ENCODE data around the gene CACNA2D3.

CACNA2D3 gene

DNA sequence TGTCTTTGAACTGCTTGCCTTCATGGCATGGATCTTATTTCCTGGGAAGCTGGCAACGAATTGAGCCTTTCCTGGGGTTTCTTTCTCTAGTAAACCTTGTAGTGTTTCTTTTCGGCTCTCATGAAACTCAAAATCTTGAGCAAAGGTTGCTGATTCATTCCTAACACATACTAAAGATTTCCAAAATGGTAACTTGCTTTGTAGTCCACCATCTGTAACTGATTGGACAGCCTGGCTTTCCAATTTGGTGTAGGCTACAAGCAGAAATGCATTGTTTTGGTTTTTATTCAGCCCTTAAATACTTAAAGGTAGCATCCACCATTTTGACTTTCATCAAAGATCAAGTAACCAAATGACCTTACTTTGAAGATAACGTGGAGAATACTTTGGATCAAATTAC is 767.4 kb downstream of the CACNA2D3 start:
- no peak for DNase-seq (ENCODE audit: extremely low read depth in 1 of 2, low read depth in 1 of 2)

DNA sequence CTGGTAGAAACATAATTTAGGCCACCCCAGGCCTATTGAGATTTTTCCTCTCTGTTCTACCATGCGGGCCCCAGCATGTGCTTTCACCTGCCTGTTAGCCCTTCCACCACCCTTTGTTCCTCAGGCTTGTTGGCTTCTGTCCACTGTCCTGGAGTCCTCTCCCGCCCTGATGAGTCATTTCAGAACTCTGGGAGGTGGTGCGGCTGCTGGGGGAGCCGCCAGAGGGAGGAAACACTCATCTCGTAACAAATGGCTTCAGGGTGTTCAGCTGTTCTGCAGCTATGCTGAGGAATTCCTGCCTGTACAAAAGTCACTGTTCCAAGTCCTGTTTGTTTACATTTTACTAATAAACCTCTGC is 769.2 kb downstream of the CACNA2D3 start:
- no peak for DNase-seq (ENCODE audit: extremely low read depth in 1 of 2, low read depth in 1 of 2)

DNA sequence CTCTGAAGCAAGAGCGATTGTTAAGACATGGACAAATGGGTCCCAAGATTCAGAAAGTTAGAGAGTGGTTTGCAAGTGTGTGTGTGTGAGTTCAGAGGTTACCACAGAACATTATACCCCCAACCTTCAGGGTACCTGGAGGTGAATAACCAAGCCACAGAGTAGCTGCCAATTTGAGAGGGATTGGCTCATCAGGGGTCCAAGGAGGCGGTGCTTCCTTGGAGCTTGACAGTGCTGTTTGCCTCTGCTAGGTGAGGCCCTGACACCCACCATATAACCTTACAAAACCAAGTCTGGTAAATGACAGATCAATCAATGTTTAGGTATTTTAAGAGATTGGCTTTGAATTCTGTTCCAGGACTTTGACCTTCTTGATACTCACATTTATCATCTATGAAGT is 769.8 kb downstream of the CACNA2D3 start:
- DNase-seq (ENCODE audit: extremely low read depth in 1 of 2, low read depth in 1 of 2) = no peak

GRCh38 chr3:54895613-54896012 is 773.3 kb downstream of the CACNA2D3 start:
- no peak for DNase-seq (ENCODE audit: extremely low read depth in 1 of 2, low read depth in 1 of 2)

DNA sequence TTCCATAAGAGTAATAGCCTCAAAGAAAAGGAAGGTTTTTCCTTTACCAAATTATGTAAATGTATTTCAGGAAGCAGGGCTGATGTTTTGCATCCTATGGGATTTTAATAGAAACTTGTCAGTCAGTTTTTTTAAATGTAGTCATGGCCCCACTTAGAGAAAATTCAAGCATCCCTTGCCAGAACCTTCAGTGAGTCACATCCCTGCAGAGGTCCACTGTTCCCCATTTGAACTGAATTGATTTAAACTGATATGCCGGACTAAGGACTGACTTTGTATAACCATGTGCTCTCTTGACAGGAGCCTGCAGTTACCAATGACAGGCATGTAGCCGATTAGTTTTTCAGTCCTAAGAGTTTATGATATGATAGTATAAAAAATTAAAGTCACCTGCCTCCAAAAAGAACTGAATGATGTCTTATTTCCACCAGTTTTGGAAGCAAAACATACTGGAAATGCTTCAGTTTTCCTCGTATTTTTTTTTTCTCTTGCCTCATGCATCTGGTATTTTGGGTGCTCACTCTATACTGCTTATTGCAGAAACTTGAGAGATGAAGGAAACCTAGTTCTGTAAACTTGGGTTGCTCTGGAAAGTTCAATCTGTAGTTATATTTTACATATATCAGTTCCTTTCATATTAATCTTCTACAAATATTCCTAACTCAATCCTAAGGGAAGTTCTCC is 774.8 kb downstream of the CACNA2D3 start:
- DNase-seq (ENCODE audit: extremely low read depth in 1 of 2, low read depth in 1 of 2) = no peak

DNA sequence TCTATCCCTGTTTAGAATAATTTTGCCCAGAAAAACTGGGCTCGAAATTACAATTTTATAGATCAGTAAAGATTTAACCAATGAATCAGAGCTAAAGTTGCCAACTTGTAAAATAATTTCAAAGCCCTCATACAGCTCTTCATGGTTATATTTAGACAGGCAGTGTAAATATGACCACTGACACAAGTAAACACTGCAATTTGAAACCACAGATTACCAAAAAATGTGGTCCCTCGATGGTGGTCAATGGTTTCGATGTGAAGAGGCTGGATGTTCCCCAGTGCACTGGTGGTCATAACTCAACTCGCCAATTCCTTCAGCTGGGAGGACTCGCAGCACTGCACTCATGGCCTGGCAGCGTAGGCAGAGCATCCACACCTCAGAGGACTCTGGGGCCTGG is 776.9 kb downstream of the CACNA2D3 start:
- no peak for DNase-seq (ENCODE audit: extremely low read depth in 1 of 2, low read depth in 1 of 2)

DNA sequence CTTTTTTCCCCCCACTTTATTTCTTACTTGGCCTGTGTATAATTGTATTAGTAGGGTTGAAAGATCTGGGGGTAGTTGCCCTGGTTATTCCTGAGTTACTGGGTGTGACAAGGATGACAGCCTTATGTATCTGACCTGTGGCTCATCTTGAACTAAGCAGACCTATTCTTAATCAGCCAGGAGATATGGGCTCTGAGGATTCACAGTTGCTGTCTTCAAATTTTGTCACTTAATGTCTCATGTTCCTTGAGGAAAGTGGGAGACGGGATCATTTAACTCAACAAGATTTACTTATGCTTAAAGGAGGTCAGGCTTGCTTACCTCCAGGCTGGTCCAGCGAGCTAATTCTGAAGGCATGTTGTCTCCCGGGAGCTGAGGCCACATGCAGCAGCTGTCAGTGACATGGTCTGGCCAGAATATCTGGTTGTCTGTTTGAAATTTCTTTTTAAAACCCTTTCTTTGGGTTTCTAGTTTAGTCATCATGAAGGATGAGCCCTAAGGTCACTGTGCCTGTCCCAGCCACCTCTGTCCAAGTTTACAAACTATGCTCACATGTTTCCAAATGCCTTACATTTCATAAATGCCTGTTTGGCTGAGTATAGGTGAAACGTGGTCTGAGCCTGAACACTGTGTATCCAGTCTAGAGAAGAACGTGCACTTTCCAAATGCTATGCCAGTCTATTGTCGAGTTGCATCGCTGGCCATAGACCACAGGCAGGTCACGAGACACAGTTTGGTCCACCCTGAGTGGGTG is 778.7 kb downstream of the CACNA2D3 start:
- no peak for DNase-seq (ENCODE audit: extremely low read depth in 1 of 2, low read depth in 1 of 2)

- DNase-seq (ENCODE audit: extremely low read depth in 1 of 2, low read depth in 1 of 2) = no peak
Observed at GRCh38 chr3:54901906-54902685, 779.7 kb downstream of the CACNA2D3 start.

DNA sequence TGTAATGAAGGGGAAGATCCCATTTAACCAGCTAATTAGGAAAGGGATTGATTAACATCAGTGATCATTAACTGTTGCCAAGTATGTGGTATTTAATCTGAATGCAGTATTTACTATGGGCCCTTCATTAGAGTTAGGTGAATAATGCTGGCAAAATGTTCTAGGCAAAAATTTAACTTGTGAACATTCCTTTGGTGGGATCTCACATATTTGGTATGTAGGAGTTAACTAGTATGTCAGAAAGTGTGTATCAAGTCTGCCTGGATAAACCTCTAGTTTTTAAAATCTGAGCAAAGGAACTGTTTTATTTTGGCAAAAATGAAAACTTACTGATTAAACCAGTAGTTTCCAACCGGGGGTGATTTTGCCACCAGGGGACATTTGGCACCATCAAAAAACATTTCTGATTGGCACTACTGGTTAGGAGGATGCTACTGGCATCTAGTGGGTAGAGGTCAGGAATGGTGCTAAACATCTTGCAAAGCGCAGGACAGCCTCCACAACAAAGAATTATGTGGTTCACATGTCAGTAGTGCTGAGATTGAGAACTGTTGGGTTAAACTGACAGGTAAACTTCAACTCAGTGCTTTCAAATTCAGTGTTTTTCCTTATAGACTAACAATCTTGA is 783.0 kb downstream of the CACNA2D3 start:
- DNase-seq (ENCODE audit: extremely low read depth in 1 of 2, low read depth in 1 of 2) = no peak

DNA sequence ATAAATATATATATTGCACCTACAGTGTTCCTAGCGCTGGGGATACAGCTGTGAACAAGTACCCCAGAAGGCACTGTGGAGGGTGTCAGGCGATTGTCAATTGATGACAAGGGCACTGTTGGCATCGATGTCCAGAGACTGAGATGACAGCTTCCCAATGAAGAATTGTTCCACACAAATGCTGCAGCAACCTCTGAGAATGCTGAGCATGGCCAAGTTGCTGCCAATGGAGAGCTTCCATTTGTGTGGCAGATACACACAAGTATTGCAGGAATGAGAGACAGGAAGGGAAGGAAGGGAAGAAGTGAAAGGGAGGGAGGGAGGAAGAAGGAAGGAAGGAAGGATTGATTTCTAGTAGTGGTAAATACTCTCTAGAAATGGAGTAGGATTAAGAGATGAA is 783.6 kb downstream of the CACNA2D3 start:
- no peak for DNase-seq (ENCODE audit: extremely low read depth in 1 of 2, low read depth in 1 of 2)

- no peak for DNase-seq (ENCODE audit: extremely low read depth in 1 of 2, low read depth in 1 of 2)
Observed at GRCh38 chr3:54906763-54907162, 784.4 kb downstream of the CACNA2D3 start.

- no peak for DNase-seq (ENCODE audit: extremely low read depth in 1 of 2, low read depth in 1 of 2)
Observed at GRCh38 chr3:54909191-54909590, 786.8 kb downstream of the CACNA2D3 start.

DNA sequence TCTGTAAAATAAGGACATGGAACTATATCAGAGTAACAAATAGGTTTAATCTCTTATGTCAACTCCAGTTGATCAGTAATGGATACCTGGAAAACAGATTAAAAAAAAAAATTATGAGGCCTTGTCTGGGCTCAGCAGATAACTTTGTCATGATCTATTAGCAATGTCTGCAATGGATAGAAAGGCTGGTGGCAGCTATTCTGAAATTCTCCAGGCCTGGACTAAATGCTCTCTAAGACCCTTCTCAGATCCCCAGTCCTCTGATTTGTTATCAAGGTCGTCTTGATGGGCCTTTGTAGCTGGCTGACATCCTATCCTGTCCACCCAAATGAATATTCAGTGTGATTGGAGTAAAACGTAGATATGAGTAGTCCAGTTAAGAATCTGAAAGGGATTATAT is 791.8 kb downstream of the CACNA2D3 start:
- DNase-seq (ENCODE audit: extremely low read depth in 1 of 2, low read depth in 1 of 2) = no peak

DNA sequence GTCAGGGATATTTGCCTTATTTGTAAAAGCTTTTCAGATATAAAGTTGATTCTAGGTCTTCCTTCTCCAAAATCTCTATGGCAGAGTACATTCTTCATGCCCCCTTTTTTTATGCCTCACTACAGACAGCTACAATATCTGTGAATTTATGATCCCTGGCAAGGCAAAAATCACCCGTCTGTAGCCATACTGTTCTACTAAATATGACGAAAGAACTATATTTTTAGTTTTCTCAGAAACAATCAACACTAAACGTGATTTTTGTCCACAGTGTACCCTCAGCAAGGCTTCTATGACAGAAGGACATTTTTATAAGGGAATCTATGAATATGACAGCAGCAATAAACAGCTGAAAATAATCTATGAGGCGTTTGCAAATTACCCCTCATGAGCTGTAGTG is 792.8 kb downstream of the CACNA2D3 start:
- no peak for DNase-seq (ENCODE audit: extremely low read depth in 1 of 2, low read depth in 1 of 2)

- DNase-seq (ENCODE audit: extremely low read depth in 1 of 2, low read depth in 1 of 2) = no peak
Observed at GRCh38 chr3:54915976-54916375, 793.6 kb downstream of the CACNA2D3 start.

DNA sequence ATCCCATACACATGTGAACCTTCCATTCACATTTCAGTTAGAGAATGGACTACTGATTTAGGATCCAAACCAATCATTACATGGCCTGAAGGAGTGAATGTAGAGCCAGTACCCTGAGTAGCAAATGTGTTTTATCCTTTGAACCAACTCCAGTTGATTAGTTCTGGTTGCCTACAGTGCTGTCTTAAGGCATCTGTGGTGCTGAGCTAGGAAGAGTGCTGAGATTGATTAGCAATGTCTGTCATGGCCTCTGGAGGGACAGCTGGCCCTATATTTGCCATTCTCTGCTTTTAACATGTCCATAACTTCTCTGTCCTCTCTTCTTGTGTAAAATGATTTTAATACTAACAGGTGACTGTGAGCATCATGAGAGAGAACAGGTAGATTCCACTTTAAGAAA is 794.4 kb downstream of the CACNA2D3 start:
- no peak for DNase-seq (ENCODE audit: extremely low read depth in 1 of 2, low read depth in 1 of 2)

DNA sequence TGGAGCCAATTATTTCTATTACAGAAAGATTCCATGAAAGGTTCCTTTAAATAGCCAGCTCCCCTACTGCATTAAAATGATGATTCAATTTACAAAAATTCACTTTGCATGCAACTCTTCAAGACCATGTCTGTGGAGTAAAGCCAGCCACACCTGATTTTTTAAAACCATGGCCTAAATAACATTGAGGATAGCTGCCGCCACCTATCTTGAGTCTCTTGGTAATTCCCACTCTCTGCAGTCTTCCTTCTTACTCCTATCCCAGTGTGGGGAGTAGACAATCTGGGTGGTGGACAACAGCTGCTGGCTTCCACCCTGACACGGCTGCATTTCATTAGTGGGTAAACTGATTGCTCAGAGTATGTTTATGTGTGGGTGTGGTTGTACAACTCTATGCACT is 794.8 kb downstream of the CACNA2D3 start:
- DNase-seq (ENCODE audit: extremely low read depth in 1 of 2, low read depth in 1 of 2) = no peak

DNA sequence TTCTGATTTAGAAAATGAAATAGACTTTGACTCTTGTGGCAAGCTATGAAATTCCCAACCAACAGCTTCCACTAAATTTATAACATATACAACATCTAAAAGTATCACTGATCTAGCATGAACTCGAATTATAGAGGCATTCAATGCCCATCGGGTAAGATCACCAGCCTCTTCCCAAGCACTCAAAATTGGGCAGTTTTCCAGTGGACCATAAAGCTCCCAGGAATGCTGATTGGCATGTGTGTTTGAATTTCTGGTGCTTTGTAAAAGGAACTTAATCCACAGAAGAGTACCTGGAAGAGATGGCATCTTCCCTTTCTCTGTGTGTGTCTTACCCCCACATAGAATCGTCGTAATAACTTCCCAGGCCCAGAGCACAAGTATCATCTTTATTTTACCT is 795.5 kb downstream of the CACNA2D3 start:
- DNase-seq (ENCODE audit: extremely low read depth in 1 of 2, low read depth in 1 of 2) = no peak

- DNase-seq (ENCODE audit: extremely low read depth in 1 of 2, low read depth in 1 of 2) = no peak
Observed at GRCh38 chr3:54918516-54918915, 796.2 kb downstream of the CACNA2D3 start.

DNA sequence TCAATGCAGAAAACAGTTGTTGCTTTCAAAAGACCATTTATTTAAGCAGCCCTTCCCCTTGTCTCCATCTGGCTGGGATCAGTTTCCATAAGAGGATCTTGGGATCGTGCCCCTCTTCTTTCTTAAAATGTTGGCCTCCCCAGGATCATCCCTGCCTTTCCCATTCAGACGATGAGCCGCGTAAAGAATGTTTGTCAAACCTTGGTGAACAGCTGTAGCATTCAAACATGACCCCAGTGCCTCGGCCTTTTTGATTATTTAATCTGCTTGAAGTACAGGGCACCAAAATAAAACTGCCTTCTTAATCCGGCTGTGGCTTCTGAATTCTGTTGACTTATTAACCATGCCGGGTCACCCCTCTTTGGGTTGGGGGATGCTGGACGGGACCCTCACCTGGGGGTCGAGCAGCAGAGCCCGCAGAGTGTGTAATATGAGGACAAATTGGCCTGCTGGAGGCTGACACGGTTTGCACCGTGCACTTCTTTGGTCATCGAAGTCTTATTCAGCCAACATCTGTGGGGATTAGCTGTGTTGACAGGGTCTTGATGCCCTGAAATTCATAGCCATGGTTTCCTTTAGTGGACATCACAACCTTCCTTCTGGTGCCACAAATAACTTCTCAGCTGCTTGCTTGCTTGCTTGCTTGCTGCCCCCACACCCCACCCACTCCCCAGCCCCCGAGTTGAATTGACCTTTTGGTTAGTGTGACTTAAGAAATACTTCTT is 805.9 kb downstream of the CACNA2D3 start, which contains the start of gene LRTM1:
Gene LRTM1 (minus strand): TSS at position 14 of the 725 bp plus-strand sequence. CDS start 148 bp downstream, outside the sequence.
- DNase-seq (ENCODE audit: extremely low read depth in 1 of 2, low read depth in 1 of 2) = no peak

- DNase-seq (ENCODE audit: extremely low read depth in 1 of 2, low read depth in 1 of 2) = no peak
Observed at GRCh38 chr3:54931182-54931581, 808.8 kb downstream of the CACNA2D3 start.
